Erythroblast (primary cell): ENCODE results near the gene MKLN1.
"Not testable (repeated sequence)": the region's sequence is repeated elsewhere in the genome, so short reads cannot be mapped to it uniquely, and the experiment has no call there.

Experiments
- DNase-seq, 2 experiments: peaks; one replicate each; lab custom pipeline; 2025; lab: John Stamatoyannopoulos, UW
- GATA1 ChIP-seq: IDR thresholded peaks from 2 replicates; pipeline ENCODE4 v1.6.1; 2011; ENCODE audit warnings: low read depth, mild to moderate bottlenecking, control low read depth, low read length, moderate library complexity
- POLR2A ChIP-seq: IDR thresholded peaks from 2 replicates; pipeline ENCODE4 v1.6.1; 2011; ENCODE audit warnings: mild to moderate bottlenecking, low read length

Gene MKLN1

DNA sequence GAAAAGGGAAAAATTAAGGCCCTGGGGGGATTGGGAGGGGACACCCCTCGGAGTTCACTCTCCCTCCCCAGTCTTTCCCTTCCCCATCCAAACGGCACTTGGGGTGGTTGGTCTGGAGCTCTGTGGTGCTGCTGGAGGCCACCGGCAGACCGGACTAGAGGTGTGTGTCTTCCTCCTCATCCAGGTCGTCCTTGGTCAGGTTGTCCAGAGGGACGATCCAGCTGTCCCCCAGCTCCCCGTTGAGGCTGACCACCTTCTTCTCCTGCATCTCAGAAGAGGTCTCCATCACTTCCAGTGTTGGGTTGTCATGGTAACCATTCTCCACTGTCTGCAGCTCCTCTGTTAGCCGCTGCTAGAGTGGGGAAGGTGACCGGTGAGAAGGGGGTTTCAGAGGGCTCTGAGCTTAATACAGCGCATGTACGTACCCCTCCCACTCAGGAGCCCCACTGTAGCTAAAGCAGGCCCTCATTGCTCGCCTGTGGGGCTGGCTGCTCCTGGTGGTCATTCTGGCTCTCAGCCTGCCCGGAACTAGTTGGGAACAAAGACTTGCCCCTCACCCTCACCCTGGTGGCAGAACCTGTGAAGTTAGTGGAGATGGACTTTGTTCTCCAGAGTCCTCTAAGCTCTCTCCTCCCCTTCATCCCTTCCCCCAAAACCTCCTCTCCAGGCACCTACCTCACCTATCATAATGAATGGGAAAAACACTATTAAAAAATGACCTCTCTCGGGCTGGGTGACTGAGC is 176.7 kb downstream of the MKLN1 start:
- TF ChIP-seq POLR2A, result no peak
- TF ChIP-seq GATA1, result no peak
- no peak for DNase-seq

DNA sequence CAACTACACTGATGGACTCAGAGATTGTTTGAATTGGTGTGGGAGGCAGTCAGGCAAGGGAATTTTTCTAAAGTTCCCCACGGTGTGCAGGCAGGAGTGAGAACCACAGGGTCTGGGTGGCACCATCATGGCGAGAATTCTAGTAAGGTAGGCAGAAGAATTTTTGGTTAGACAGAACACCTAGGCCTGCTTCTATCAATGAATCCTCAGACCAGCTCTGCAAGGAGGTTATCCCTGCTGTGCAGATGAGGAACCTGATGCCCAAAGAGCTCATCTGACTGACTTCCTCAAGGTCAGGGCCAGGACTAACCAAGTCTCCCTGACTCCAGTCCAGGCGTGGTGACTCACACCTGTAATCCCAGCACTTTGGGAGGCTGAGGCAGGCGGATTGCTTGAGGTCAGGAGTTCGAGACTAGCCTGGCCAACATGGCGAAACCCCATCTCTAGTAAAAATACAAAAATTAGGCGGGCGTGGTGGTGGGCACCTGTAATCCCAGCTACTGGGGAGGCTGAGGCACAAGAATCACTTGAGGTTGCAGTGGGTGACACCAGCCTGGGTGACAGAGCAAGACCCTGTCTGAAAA is 177.5 kb downstream of the MKLN1 start:
- DNase-seq, result not testable (repeated sequence)

DNA sequence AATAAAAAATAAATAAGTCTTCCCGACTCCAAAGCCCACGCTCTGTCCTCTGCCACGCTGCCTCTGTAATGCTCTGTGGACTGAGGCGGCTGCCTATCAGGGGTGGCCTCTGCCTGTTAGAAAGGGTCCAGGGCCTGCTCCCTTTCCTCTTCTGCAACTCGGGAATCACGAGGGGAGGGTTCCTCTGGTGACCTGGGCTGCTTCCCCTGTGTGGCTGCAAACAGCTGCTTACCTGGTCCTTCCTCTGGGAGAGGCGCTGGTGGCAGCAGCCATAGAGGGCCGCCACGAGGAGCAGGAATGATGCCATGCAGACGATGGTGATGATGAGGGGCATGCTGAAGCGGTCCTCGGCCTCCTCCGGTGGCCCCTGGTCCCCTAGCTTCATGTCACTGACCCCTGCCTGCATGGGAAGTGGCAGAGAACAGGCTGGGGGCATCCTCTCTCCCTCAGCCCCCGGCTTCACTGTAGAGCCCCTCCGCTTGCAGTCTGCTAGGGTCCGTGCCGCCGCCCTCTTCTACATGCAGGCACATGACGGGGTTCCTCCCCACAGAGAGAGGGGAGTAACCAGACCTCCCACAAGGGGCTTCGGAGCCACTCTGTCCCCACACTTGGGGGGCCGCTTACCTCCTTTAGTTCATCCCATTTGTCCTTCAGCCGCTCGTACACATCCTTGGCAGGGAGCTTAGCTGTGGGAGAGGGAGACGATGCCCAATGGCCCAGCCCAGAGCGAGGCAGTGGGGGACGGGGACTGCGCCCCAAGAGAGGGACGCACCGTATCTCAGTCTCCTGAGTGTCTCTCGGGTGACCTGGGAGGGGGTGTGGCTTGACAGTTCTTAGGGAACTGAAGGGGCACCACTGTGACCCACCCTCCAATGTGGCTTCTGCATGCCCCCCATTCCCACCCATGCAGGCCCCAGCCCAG is 178.2 kb downstream of the MKLN1 start:
- DNase-seq, result no peak
- TF ChIP-seq POLR2A, result no peak
- no peak for TF ChIP-seq GATA1

DNA sequence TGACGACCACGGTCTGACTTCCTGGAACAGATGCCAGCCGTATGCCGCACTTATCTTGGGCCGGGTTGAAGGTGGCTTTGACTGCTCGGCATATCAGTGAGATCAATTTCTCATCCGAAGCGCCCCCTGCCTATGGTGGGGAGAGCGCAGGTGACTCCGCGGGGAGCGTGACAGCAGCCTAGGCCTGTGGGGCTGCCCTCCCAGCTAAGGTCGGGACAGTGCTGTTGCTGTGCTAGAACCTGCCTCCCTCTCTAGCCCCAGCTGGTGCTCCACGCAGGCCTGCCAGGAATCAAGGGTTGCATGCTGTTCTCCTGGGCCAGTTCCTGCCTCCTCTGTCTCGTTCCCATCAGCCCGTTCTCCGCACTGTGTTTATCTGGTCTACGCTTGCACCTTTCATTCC is 178.9 kb downstream of the MKLN1 start:
- TF ChIP-seq GATA1, result no peak
- no peak for TF ChIP-seq POLR2A
- DNase-seq, result no peak

DNA sequence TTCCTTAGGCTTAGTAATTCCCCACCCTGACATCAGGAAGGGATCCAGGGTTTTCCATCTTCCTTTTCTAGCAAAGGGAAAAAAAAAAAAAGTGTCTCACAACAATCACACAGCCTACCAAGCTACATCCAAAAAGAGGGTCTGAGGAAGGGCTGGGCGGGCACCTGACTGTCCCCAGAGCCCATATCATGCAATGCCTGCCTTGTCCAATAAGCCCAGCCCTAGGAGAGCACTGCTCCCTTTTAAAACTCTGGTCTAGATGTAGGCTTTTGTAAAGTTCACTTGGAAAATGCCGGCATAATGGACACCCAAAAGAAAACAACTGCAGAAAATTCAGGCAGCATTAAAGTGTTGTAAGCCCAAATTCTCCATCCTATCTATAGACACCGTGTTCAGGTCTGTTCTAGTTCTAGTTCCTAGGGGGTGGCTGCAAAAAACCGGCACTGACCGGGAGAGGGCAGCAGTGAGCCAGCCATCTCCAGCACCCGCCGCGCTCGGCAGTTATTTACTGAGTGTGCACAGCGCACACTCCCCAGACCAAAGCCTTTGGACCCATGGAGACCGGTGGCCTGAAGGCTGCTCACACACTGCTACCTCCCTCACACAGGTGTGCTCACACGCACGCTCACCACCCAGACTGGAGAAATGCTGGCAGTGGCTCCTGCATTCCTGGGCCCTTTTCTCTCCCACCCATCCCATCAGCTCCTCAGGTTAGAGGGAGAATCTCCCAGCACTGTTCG is 180.1 kb downstream of the MKLN1 start:
- peak; percentile 57 to 79 for DNase-seq
- TF ChIP-seq POLR2A (no peak), GATA1 (no peak)

DNA sequence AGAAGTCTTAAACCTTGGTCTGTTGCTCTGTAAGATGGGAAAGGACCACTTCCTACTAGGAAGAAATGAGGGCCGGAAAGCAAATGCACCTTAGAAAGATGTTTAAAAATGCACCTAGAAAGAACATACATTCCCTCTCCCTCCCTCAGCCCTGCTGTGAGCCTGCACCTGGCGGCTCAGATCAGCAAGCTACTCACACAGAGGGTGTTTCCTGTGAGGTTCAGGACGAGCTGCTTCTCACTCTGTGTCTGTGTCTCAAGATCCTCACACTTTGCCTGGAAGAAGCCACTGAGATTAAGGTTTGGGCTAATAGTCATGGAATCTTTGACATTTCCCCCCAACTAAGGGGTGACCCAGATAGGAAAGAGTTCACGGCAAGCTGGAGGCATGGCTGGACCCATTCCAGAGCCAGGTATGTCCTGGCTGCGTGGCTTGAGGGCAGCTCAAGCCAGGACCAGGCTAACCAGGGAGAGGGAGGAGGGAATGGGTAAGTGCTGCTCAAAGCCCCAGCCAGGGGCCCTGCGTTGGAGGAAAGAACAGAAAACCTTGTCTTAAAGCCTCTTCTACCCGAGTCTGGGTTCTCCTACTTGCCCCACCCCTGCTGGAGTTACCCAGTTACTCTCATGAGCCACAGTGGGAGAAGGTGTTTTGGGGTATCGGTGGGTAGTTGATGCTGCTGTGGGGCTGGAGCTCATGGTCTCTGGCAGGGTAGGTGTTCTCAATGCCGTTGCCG is 181.2 kb downstream of the MKLN1 start:
- TF ChIP-seq POLR2A (no peak), GATA1 (no peak)

DNA sequence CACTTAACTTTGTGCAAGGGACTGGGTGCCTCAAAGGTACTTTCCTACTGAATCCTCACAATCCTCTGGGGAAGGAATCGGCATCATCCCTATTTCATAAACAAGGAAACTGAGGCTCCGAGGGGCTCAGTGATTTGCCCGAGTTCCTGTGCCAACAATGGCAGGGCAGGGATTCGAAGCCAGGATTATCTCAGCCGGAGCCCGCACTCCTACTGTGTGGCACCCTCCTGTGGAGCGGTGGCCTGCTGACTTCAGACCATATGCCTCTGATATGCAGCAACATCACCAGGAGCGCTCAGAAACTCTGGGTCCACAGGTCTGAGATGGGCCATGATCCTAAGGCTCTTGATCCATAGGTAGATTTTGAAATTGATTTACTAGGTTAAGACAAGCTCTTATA is 182.1 kb downstream of the MKLN1 start:
- no peak for DNase-seq
- TF ChIP-seq GATA1, result no peak
- TF ChIP-seq POLR2A, result no peak

More for the DNA sequence above, 181.2 kb downstream of the MKLN1 start:
- DNase-seq, result no peak

DNA sequence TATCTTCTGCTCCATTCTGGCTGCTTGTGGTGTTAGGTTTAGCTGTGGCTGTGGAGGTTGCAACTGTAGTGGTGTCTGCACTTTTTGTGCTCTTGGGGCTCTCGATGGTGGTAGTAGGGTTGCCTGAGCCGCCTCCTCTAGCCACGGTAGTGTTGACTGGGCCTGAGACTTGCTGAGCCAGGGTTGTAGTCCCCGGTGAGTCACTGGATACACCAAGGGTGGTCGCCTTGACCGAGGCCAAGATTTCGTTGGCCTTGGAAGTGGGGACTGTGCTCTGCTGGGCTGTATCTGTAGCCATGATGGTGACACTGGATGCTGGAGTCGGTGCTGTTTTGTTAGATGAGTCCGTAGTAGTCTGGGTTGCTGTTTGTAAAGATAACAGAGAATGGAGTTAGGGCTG is 183.4 kb downstream of the MKLN1 start:
- DNase-seq, result no peak

DNA sequence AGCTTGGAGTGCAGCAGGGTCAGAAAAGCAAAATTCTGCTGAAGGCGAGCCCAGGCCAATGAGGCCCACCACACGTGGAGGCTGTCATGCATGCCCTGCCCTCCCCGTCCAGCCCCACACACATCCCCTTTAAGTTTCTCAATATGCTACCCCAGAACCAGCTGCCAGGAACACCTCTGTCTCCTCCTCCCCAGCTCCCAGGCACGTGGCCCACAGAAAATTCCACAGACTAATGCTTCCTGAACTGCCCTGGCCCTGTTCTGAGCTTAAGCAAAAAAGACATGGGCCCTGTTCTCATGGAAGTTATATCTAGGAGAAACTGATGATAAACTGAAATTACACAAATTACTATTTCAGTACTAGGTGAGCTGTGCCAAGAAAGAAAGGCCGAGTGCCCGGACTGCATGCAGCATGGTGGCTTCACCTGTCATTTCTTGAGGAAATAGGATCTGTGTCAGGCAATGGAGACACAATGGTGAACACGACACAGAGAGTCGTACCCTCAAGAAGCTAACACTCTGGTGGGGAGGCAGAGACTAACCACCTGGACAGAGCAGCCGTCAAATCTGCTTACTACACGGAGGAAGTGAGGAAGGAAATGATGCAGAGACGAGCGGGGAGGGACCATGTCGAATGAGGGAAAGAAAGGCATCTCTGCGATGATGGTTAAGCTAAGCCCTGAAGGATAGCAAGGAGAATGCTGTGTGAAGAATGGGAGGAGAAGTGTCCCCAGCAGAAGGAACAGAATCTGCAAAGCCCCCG is 184.3 kb downstream of the MKLN1 start:
- TF ChIP-seq GATA1 (no peak), POLR2A (no peak)
- DNase-seq, result no peak

More for the DNA sequence above, 183.4 kb downstream of the MKLN1 start:
- TF ChIP-seq GATA1, result no peak
- TF ChIP-seq POLR2A, result no peak

DNA sequence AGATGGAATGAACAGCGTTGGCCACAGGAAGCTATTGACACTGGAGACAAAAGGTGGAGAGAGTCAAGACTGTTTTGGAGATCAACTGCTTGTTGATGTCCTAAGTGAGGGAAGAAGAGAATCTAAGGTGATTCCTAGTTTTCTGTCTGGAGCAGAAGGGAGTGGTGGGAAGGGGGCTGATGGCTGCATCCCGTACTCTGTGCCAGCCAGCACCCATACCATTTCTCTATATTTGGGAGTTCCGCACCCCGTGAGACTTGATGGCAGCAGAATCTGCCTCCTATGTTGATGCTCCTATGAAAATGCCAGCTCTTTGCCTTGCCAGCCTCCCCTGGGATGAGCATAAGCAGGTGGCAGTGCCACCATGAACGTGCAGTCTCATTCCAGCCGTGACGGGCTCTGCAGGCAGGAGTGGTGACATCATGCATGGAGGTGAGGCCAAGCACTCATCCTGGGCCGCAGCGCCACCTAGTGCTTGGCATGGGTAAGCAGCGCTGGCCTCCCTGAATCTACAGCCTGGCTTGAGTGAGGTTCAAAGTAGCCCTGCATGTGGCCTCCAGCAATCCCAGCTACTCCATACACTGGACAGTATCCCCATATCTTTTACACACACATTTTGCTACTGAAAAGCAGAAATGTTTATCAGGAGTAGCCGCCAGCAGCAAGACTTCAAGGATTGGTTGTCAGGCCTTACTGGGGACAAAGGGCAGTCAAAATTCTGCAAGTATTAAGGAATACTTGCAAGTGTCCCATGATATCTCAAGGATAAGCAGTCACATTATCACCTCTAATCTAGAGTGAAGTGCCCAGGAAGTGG is 185.8 kb downstream of the MKLN1 start:
- TF ChIP-seq GATA1, result no peak
- no peak for TF ChIP-seq POLR2A
- peak; percentile 77 to 89 for DNase-seq

DNA sequence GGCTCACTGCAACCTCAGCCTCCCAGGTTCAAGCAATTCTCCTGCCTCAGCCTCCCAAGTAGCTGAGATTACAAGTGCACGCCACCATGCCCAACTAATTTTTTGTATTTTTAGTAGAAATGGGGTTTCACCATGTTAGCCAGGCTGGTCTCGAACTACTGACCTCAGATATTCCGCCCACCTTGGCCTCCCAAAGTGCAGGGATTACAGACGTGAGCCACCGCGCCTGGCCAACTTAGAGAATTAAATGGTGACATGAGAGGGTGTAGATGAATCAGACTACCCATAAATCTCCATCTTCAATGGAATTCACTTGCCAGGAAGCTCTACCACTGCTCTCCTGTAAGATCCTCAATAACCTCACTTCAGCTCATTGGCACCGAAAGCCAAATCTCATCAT is 187.8 kb downstream of the MKLN1 start:
- DNase-seq, result not testable (repeated sequence)
